HG03097 (cell line): ENCODE measurements around the gene PHACTR4.
"Not testable (repeated sequence)": the region's sequence is repeated elsewhere in the genome, so short reads cannot be mapped to it uniquely, and the experiment has no call there.

Source experiments
- ATAC-seq: cut with Tn5 transposase; IDR thresholded peaks from one replicate; pipeline ENCODE4 v1.9.1; 2021; ENCODE audit not compliant: unreplicated experiment, low FRiP score

Gene PHACTR4

DNA sequence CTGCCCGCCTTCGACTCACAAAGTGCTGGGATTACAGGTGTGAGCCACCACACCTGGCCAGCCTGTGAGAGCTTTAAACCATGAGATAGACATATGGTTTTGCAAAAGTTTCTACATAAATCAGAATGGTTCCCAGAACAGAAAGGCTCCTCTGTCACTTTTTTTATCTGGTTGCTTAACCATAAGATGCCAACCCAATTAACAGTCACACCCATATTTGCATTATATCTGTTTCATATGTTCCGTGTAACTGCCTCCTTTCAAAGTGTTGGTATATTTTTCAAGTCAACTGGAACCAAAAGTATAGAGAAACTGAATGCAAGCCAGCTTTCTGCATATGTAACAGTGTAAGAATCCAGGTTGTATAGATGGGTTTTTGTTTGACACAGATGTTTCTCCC is 112.6 kb downstream of the PHACTR4 start:
- ATAC-seq = no peak

DNA sequence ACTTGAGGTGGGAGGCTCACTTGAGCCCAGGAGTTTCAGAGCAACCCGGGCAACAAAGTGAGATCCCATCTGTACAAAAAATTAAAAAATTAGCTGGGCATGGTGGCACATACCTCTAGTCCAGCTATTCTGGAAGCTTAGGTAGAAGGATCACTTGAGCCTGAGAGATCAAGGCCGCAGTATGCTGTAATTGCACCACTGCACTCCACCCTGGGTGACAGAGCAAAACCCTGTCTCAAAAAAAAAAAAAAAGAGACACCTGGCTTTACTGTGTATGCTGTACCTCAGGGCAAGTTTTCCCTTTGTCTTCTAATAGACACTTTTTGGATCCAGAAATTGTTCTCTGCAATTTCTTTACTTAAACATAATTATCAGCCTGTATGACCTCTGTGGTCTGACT is 113.2 kb downstream of the PHACTR4 start:
- no peak for ATAC-seq

DNA sequence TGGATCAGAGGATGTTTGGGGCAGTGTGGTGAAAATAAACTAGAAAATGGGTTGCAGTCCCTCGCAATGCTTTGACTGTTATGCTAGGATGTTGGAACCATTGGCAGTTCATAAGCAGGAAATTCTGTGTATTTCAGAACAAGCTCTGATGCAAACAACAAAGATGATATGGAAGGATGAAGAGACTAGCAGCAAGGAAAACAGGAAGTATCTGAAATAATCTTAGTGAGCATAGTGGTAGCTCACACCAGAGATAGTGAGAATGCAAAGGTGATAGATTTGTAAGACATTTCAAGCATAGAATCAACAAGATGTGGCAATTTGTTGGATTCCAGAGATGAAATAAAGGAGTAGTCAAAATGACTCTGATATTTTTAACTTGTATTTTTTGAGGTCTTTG is 125.2 kb downstream of the PHACTR4 start:
- no peak for ATAC-seq

DNA sequence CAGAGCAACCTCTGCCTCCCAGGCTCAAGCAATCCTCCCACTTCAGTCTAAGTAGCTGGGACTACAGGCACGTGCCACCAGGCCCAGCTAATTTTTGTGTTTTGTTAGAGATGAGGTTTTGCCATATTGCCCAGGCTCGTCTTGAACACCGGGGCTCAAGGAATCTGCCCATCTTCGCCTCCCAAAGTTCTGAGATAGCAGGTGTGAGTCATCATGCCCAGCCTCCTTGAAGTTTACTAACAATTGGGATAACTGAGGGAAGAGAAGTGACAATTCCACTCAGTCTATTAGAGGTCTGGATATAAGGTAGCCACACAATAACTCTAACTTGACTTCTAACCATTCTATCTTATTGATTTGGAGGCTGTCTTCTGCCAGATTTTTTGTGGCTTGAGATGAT is 130.0 kb downstream of the PHACTR4 start:
- ATAC-seq = no peak

DNA sequence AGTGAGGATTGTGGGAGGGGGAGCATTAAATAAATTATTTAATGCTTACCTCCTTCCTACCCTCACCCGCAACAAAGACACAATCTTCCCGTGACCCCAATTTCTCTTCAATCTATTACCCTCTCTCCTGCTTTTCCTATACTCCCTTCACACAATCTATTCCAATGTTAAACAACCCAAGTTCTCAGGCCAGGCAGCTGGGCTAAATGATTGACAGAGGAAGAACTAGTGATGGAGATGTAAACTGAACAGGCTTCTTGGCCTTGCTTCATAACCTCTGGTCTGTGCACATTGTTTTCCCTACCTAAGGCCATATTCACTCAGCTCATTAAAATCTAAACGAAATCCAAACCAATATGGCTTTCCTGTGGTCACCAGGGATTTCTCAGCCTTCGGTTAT is 132.4 kb downstream of the PHACTR4 start:
- no peak for ATAC-seq

DNA sequence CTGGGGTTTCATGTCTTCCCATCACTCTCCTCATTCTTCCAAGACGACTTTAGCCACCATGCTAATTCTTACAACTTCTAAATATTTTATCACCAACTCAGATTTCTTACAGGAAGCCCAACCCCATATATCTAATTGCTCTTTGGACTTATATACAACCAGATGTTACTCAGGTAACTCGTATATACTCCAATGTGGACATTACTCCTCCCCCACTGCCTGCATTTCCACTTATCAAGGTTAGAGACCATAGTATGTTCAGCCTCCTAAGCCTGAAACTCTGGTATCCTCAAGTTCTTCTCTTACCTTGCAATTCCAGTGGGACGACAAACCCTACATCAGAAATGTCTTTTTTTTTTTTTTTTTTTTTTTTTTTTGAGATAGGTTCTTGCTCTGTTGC is 133.6 kb downstream of the PHACTR4 start:
- no peak for ATAC-seq

DNA sequence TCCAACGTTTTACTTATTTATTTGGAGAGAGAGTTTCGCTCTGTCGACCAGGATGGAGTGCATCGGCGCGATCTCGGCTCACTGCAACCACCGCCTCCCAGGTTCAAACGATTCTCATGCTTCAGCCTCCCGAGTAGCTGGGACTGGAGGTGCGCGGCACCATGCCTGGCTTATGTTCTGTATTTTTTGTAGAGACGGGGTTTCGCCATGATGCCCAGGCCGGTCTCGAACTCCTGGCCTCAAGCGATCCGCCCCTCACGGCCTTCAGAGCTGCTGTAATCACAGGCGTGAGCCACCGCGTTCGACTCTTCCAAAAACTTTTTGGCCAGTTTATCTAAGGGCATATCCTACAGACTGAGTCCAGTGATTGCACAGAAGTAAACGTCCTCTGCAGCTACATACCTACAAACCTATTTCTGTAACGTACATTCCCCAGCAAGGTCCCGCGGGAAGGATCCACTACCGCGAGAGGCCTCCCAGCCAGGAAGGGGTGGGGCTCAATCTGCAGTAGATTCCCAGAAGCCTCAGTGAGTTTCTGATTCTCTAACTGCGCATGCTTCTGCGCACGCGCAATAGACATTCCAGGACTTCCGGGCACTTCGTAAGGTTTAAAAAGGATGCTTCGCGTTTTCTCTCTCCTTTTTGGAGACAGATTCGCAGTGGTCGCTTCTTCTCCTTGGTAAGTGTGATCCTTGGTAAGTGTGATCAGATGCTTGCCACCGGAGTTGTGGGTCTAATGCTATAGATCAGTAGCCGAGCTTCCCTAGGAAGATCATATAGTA is 136.1 kb downstream of the PHACTR4 start, which contains the start of gene RCC1:
Gene RCC1 (plus strand): TSS at position 638 of the 782 bp plus-strand sequence. CDS start 23,824 bp downstream, outside the sequence.
- peak; percentile 75 for ATAC-seq

DNA sequence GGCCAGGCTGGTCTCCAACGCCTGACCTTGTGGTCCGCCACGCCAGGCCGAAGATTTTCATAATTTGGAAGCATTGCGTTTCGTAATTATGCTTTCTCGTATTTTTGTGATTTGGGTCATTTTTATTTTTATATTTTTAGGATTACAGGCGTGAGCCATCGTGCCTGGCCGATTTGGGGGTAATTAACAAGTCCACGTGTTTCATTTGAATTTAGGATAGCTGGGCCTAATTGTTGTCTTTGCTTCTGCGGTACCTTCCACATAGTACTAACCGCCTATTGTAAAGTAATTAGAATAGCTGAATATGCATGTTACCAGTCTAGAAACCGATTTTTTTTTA is 137.3 kb downstream of the PHACTR4 start:
- no peak for ATAC-seq

DNA sequence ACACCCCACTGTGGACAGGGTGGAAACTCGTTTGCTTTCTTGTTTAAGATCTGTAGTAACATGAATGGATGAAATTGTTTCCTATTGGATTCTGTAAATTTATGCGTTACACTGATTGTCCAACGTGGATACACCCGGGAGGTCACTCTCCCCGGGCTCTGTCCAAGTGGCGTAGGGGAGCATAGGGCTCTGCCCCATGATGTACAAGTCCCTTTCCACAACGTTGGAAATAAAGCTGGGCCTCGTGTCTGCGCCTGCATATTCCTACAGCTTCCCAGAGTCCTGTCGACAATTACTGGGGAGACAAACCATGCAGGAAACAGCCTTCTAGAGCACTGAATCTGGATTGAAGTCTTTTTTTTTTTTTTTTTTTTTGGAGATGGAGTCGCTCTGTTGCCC is 137.7 kb downstream of the PHACTR4 start:
- ATAC-seq = no peak

DNA sequence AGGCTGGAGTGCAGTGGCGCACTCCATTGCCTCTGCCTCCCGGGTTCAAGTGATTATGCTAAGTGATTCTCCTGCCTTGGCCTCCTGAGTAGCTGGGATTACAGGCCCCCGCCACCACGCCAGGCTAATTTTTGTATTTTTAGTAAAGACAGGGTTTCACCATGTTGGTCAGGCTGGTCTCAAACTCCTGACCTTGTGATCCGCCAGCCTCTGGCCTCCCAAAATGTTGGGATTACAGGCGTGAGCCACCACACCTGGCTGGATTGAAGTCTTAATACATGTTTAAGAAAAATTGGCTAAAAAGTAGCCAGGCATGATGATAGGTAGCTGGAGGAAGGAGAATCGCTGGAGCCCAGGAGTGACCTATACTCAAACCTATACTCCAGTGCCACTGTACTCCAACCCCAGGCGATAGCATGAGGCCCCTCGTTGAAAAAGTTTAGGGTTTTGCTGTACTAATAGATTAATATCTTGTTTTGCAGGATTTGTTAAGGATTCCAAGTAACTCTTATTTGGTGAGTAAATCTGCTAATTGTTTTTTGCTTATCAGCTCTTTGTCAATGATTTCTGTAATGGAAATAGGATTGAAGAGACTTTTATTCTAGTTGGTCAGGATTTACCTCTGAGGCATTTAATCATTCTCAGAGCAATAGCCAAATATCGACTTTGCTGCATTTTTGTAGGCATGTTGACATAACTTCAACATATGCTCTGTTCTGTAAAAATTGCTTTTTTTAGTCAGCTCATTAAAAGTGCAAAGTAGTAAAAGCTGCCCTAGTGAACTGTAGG is 138.3 kb downstream of the PHACTR4 start:
- ATAC-seq = no peak

DNA sequence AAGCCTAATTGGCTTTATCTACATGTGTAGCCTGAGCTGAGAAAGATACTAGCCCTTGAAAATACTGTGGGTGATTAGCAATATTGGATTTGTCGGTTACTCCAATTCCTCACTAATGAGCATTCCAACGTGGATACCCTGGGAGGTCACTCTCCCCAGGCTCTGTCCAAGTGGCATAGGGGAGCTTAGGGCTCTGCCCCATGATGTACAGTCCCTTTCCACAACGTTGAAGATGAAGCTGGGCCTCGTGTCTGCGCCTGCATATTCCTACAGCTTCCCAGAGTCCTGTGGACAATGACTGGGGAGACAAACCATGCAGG is 138.9 kb downstream of the PHACTR4 start:
- no peak for ATAC-seq

DNA sequence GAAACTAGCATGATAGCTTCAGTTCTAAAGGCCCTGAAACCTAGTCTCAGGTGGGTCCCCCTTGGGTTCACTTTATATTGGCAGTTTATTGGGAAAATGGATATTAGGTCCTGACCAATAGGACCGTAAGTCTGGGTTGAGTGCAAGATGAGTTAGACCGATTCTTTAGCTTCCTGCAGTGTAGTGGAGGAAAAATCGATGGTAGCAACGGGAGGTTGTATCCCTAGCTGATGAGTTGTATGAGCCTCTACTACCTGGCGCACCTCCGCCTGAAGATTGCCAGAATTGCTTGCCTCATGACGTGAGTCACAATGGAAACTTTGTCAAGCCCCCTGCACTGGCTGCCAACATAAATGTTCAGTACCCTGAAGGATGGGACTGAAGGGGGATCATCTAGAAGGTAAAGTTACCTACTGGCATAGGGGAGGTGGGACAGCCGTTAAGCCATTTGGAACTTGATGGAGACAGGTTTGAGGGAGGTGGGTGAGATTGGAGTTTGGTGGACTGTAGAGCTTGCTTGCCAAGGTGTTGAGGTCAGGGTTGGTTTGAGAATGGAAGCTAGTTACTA is 140.2 kb downstream of the PHACTR4 start:
- ATAC-seq = no peak

DNA sequence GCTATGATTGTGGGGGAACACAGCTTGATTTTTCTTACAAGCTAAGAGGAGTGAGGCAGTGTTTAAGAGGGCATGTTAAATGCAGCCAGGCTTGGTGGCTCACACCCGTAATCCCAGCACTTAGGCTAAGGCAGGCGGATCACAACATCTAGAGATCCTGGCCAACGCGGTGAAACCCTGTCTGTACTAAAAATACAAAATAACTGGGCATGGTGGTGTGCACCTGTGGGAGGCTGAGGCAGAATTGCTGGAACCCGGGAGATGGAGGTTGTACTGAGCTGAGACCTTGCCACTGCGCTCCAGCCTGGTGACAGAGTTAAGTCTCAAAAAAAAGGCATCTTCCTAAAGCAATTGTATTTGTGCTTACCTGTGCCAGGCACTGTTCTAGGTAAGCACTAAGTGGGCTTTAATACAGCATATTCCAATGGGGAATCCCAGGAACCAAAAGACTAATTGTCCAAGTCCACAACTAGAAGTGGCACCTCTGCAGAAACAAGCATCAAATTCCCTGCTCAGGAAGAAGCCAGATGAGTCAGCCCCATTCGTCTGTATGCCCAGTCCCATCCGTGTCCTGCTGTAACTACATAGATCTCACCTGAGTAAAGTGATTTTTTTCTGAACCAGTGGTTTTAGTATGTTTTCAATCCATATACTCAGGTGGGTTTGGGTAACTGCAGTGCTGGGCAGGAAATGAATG is 140.9 kb downstream of the PHACTR4 start:
- ATAC-seq = no peak

DNA sequence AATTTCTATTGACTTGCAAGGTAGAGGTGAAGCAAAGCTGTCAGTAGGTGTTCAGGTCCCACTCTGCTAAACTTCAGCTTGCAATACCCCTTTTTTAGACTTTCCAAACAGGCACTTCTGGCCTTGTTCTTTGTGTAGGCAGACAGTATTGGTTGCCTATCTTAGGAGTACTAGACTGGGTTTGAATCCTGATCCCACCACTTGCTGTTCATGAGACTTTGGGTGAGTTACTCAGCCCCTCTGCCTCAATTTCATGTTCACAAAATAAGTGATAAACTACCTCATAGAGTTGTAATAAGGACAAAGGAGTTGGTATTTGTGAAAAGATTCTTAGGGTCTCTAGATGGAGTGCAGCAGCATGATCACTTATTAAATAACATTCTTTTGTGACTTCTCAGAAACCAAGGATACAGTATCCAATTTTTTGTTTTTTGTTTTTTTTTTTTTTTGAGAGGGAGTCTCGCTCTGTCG is 141.5 kb downstream of the PHACTR4 start:
- no peak for ATAC-seq

DNA sequence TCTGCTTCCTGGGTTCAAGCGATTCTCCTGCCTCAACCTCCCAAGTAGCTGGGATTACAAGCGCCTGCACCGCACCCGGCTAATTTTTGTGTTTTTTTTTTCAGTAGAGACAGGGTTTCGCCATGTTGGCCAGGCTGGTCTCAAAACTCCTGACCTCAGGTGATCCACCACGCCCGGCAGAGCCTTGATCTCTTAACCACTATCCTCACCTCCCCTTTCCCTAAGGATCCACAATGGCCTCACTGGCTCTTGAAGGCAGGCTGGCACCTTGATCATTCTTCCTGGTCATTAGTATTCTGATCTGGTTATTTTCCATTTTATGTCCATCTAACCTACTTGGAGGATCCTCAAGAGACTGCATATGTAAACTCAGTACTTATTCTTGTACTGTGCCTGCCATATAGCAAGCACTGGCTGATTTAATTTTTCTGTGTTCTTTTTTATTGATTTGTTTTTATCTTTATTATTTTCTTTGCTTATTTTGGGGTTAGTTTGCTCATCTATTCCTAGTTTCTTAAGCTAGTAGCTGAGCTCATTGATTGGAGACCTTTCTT is 142.6 kb downstream of the PHACTR4 start:
- no peak for ATAC-seq

DNA sequence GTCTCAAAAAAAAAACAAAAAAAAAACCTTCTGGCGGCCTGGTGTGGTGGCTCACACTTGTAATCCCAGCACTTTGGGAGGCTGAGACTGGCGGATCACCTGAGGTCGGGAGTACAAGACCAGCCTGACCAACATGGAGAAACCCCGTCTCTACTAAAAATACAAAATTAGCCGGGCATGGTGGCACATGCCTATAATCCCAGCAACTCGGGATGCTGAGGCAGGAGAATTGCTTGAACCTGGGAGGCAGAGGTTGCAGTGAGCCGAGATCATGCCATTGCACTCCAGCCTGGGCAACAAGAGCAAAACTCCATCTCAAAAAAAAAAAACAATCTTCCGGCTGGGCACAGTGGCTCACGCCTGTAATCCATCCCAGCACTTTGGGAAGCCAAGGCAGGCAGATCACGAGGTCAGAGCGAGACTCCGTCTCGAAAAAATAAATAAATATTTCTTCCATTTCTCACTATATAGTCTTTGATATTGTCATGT is 144.9 kb downstream of the PHACTR4 start:
- not testable (repeated sequence) for ATAC-seq

DNA sequence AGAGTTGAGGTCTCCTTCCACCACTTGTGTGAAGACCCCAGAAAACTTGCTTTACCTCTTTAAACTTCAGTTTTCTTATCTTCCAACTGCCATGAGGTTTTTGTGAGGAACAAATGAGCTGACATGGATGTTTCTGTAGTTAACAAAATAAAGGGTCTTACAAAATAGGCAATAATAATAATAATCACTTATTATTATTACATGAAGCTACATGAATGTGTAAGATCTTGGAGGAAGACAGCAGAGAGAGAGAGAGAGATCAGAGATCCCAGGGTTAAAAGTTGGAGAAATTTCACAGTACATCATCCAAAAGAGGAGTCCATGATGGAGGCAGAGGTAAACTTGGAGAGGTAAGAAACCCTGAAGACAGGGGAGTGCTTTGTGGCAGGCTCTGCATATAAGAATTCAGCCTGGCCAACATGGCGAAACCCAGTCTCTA is 147.0 kb downstream of the PHACTR4 start:
- no peak for ATAC-seq

DNA sequence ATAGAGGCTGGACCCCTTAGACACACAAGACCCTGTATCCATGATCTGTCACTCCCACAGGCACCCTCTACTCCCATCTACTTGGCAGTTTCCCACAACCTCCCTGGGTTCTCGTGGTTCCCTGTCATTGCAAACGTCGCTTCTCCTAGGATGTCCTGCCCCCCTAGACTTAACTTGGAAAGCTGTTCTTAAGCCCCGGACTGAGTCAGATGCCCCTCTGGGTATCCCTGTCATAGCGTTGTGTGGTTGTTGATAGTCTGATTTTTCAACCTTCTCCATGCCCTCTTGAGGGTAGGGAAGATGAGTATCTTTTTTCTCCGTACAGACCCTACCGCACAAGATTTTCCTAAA is 148.1 kb downstream of the PHACTR4 start:
- ATAC-seq = peak; percentile 3

DNA sequence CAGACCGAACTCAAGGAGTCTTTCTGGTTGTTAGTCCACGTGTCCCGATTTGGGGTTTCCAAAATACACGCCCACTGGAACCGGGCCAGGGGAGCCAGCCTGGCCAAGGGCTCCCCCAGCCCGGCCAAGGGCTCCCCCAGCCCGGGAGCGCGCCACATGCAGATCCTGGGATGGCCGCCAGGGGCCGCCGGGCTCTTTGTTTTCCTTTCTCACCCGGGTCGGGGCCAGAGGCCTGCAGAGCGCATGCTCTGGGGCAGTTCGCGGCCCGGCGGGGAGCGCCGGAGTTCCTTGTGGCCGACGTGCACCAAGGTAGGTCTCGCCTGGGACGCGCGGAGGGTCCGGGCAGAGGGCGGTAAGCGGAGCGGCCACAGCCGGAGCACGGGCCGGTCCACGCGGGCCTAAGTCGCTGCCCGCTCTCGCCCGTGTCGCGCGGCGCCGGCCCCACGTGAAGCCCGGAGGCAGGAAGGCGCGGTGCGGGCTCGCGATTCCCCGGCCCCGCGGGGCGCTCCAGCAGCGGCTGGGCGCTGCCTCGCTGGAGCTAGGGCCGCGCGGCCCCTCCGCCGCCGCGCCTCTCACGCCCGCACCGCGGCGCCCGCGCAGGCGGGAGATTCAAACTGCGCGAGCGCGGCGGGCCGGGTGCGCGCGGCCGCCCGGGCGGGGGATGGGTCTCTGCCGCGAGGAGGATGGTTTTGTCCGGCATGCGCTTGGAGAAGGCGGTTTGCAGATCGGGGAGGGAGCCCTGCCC is 148.6 kb downstream of the PHACTR4 start:
- peak; percentile 78 for ATAC-seq

DNA sequence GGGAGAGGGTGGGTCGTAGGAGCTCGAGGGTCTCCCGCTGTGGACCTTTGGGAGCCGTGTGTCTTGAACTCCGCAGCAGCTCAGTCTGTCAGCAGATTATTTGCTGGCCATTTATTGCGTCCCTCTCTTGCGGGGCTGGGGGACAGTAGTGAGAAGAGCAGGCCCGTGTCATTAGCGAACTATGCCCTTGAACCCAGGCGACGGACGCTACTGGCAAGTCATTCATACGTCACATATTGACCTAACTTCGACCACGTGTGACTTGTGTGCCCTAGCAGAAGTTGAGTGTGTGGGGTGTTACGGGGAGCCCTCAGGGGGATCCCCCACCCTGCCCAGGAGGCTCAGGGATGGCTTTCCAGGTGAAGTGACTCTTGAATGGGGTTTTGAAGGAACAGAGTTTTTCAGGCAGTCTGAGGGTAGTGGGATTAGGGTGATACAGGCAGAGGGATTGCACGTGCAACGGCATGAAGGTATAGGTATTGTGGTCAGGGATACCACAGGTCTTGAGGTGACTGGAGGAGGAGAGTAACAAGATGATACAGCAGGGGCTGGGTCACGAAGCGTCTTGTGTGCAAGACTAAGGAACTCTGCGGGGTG is 149.3 kb downstream of the PHACTR4 start:
- no peak for ATAC-seq
